SHP77 (cell line): ENCODE measurements around the gene STXBP4.

ENCODE experiments used
- DNase-seq, 2 experiments: peaks; one replicate each; lab custom pipeline; 2025; lab: John Stamatoyannopoulos, UW

Gene STXBP4

GRCh38 chr17:55116440-55116914 is 147.9 kb downstream of the STXBP4 start:
- DNase-seq = no peak

GRCh38 chr17:55117164-55117563 is 148.6 kb downstream of the STXBP4 start:
- DNase-seq = no peak

GRCh38 chr17:55120651-55121050 is 152.1 kb downstream of the STXBP4 start:
- no peak for DNase-seq

- DNase-seq = no peak
Measured at GRCh38 chr17:55121268-55121667, 152.7 kb downstream of the STXBP4 start.

- no peak for DNase-seq
Measured at GRCh38 chr17:55122114-55122513, 153.5 kb downstream of the STXBP4 start.

GRCh38 chr17:55124730-55125360 is 156.3 kb downstream of the STXBP4 start:
- no peak for DNase-seq

GRCh38 chr17:55133583-55133982 is 165.0 kb downstream of the STXBP4 start:
- DNase-seq = no peak

GRCh38 chr17:55134486-55135157 is 166.1 kb downstream of the STXBP4 start:
- DNase-seq = no peak

- no peak for DNase-seq
Measured at GRCh38 chr17:55140809-55141208, 172.2 kb downstream of the STXBP4 start.

- peak in 1 of 2 experiments; percentile 25 for DNase-seq
Measured at GRCh38 chr17:55144518-55144917, 176.0 kb downstream of the STXBP4 start.

- peak; percentile 45 to 54 for DNase-seq
Measured at GRCh38 chr17:55149485-55149884, 180.9 kb downstream of the STXBP4 start.

- no peak for DNase-seq
Measured at GRCh38 chr17:55152236-55152635, 183.7 kb downstream of the STXBP4 start.

GRCh38 chr17:55154101-55154500 is 185.5 kb downstream of the STXBP4 start:
- no peak for DNase-seq

- DNase-seq = no peak
Measured at GRCh38 chr17:55155856-55156560, 187.4 kb downstream of the STXBP4 start.

- no peak for DNase-seq
Measured at GRCh38 chr17:55157165-55157564, 188.6 kb downstream of the STXBP4 start.

- no peak for DNase-seq
Measured at GRCh38 chr17:55158439-55158838, 189.9 kb downstream of the STXBP4 start.

- no peak for DNase-seq
Measured at GRCh38 chr17:55159251-55159650, 190.7 kb downstream of the STXBP4 start.

- DNase-seq = no peak
Measured at GRCh38 chr17:55160501-55160900, 191.9 kb downstream of the STXBP4 start.

GRCh38 chr17:55161935-55162555 is 193.5 kb downstream of the STXBP4 start:
- peak in 1 of 2 experiments; percentile 8 for DNase-seq

- no peak for DNase-seq
Measured at GRCh38 chr17:55162556-55162946, 194.0 kb downstream of the STXBP4 start.

GRCh38 chr17:55163408-55163807 is 194.8 kb downstream of the STXBP4 start:
- peak; percentile 35 to 39 for DNase-seq

GRCh38 chr17:55166506-55166905 is 197.9 kb downstream of the STXBP4 start:
- DNase-seq = no peak
